Mesenchymal stem cell (in vitro differentiated cells and primary cell): Measurements from ENCODE around the gene TBX2.
"Not testable (repeated sequence)": the region's sequence is repeated elsewhere in the genome, so short reads cannot be mapped to it uniquely, and the experiment has no call there.

ENCODE experiments used
- DNase-seq: peaks from one replicate; pipeline ENCODE4 v3.0.0-alpha.2; 2013
- H2AFZ ChIP-seq: one replicate; pipeline ENCODE4 v1.6.1; 2013; ENCODE audit warnings: low read depth, mild to moderate bottlenecking, control low read depth, inconsistent platforms, low read length, moderate library complexity
- H2AK5ac ChIP-seq: 2 replicates; pipeline ENCODE4 v1.6.1; 2013; ENCODE audit warnings: low read length, moderate library complexity, mild to moderate bottlenecking, inconsistent platforms; ENCODE audit not compliant: severe bottlenecking
- H2BK120ac ChIP-seq: one replicate; pipeline ENCODE4 v1.6.1; 2013; ENCODE audit warnings: low read depth, mild to moderate bottlenecking, inconsistent platforms, low read length, moderate library complexity
- H2BK12ac ChIP-seq, 2 experiments: one replicate each; pipeline ENCODE4 v1.6.1; 2013; ENCODE audit warnings: inconsistent platforms in 2 of 2, low read length in 2 of 2, mild to moderate bottlenecking in 2 of 2, moderate library complexity in 2 of 2, control low read depth in 1 of 2
- H2BK15ac ChIP-seq: one replicate; pipeline ENCODE4 v1.6.1; 2013; ENCODE audit warnings: mild to moderate bottlenecking, low read depth, inconsistent platforms; ENCODE audit not compliant: poor library complexity, severe bottlenecking
- H2BK5ac ChIP-seq: 2 replicates; pipeline ENCODE4 v1.6.1; 2013; ENCODE audit warnings: low read depth, mild to moderate bottlenecking, low read length, control low read depth, inconsistent platforms; ENCODE audit not compliant: poor library complexity, severe bottlenecking
- H3K14ac ChIP-seq, 2 experiments: one replicate each; pipeline ENCODE4 v1.6.1; 2013; ENCODE audit warnings: inconsistent platforms in 2 of 2, low read length in 2 of 2, control low read depth in 1 of 2, mild to moderate bottlenecking in 1 of 2, moderate library complexity in 1 of 2
- H3K18ac ChIP-seq, 2 experiments: one replicate each; pipeline ENCODE4 v1.6.1; 2013; ENCODE audit warnings: inconsistent platforms in 2 of 2, low read length in 2 of 2, control low read depth in 1 of 2, low read depth in 1 of 2, mild to moderate bottlenecking in 1 of 2
- H3K23ac ChIP-seq, 2 experiments: one replicate each; pipeline ENCODE4 v1.6.1; 2013; ENCODE audit warnings: inconsistent platforms in 2 of 2, low read length in 2 of 2, mild to moderate bottlenecking in 2 of 2, moderate library complexity in 2 of 2, control low read depth in 1 of 2
- H3K27ac ChIP-seq: 2 replicates; pipeline ENCODE4 v1.5.1; 2013; ENCODE audit warnings: mild to moderate bottlenecking, moderate library complexity, low read length, control low read depth, inconsistent platforms; ENCODE audit not compliant: poor library complexity, severe bottlenecking
- H3K27me3 ChIP-seq, 2 experiments: 2 replicates each; pipeline versions ENCODE4 v1.6.1 to v1.7.0; 2013; ENCODE audit warnings: low read length in 2 of 2, mild to moderate bottlenecking in 2 of 2, moderate library complexity in 2 of 2, control low read depth in 1 of 2, inconsistent platforms in 1 of 2; ENCODE audit not compliant: control insufficient read depth in 1 of 2, insufficient read depth in 1 of 2
- H3K36me3 ChIP-seq, 2 experiments: 2 replicates each; pipeline versions ENCODE4 v1.6.1 to v1.7.0; 2013; ENCODE audit warnings: low read length in 2 of 2, control low read depth in 1 of 2, inconsistent platforms in 1 of 2, low read depth in 1 of 2, mild to moderate bottlenecking in 1 of 2; ENCODE audit not compliant: insufficient read depth in 2 of 2, control insufficient read depth in 1 of 2
- H3K4ac ChIP-seq, 2 experiments: one replicate each; pipeline ENCODE4 v1.6.1; 2013; ENCODE audit warnings: inconsistent platforms in 2 of 2, low read length in 2 of 2, mild to moderate bottlenecking in 2 of 2, moderate library complexity in 2 of 2, control low read depth in 1 of 2, low read depth in 1 of 2
- H3K4me1 ChIP-seq: 2 replicates; pipeline ENCODE4 v1.6.1; 2013; ENCODE audit warnings: low read depth, low read length, control low read depth; ENCODE audit not compliant: control insufficient read depth, insufficient read depth
- H3K4me2 ChIP-seq: 2 replicates; pipeline ENCODE4 v1.6.1; 2013; ENCODE audit warnings: low read length, mild to moderate bottlenecking, inconsistent platforms; ENCODE audit not compliant: poor library complexity, severe bottlenecking
- H3K4me3 ChIP-seq, 2 experiments: 2 replicates each; pipeline versions ENCODE4 v1.5.1 to v1.7.0; 2013; ENCODE audit warnings: low read length in 2 of 2, mild to moderate bottlenecking in 2 of 2, control low read depth in 1 of 2, low read depth in 1 of 2; ENCODE audit not compliant: insufficient read depth in 1 of 2
- H3K79me1 ChIP-seq: replicated peaks from 2 replicates; pipeline ENCODE4 v1.6.1; 2013; ENCODE audit warnings: mild to moderate bottlenecking, control low read depth, low read length, inconsistent platforms; ENCODE audit not compliant: poor library complexity, severe bottlenecking
- H3K9ac ChIP-seq: 2 replicates; pipeline ENCODE4 v1.7.0; 2013; ENCODE audit warnings: mild to moderate bottlenecking, low read length, moderate library complexity
- H3K9me3 ChIP-seq: 2 replicates; pipeline ENCODE4 v1.7.0; 2013; ENCODE audit warnings: mild to moderate bottlenecking, low read length; ENCODE audit not compliant: control insufficient read depth
- H4K8ac ChIP-seq: one replicate; pipeline ENCODE4 v1.6.1; 2013; ENCODE audit warnings: inconsistent platforms, mild to moderate bottlenecking, low read length, moderate library complexity
- H4K91ac ChIP-seq: one replicate; pipeline ENCODE4 v1.6.1; 2013; ENCODE audit warnings: mild to moderate bottlenecking, low read length, inconsistent platforms
- WGBS: methylation state at CpG from one replicate; pipeline ENCODE4 v1.1.7; 2013; ENCODE audit warnings: mixed read lengths; 5-methylcytosine and 5-hydroxymethylcytosine counted together

TBX2 gene

GRCh38 chr17:61447358-61447757, 47.7 kb downstream of the TBX2 start:
- H2BK15ac ChIP-seq, result no peak overlapping the region
- no peak overlapping the region for H4K8ac ChIP-seq
- DNase-seq, result no peak
- no peak overlapping the region for H3K4me3 ChIP-seq
- no peak overlapping the region for H3K14ac ChIP-seq
- no peaks in the 10 kb centered on the region for H3K36me3 ChIP-seq
- no peak overlapping the region for H2BK120ac ChIP-seq
- no peak overlapping the region for H3K23ac ChIP-seq
- H4K91ac ChIP-seq, result no peak overlapping the region
- peaks cover 46 to 55% of the 10 kb centered on the region in 2 experiments for H3K27me3 ChIP-seq
- H3K4me1 ChIP-seq, result peaks cover 13% of the 10 kb centered on the region
- H3K9me3 ChIP-seq, result no peaks in the 10 kb centered on the region
- H2AFZ ChIP-seq, result no peak overlapping the region
- no peak overlapping the region for H3K4ac ChIP-seq
- no peak overlapping the region for H3K18ac ChIP-seq
- no peak overlapping the region for H3K27ac ChIP-seq
- no peaks in the 10 kb centered on the region for H3K79me1 ChIP-seq
- no peak overlapping the region for H3K4me2 ChIP-seq
- no peak overlapping the region for H2BK5ac ChIP-seq
- H2AK5ac ChIP-seq, result no peak overlapping the region
- H2BK12ac ChIP-seq, result no peak overlapping the region
- H3K9ac ChIP-seq, result no peak overlapping the region

- peaks cover 16% of the 10 kb centered on the region for H3K4me1 ChIP-seq
- H3K9ac ChIP-seq, result no peak overlapping the region
- no peak overlapping the region for H2AK5ac ChIP-seq
- no peaks in the 10 kb centered on the region for H3K9me3 ChIP-seq
- no peak overlapping the region for H3K4me2 ChIP-seq
- H2AFZ ChIP-seq, result no peak overlapping the region
- no peak overlapping the region for H4K8ac ChIP-seq
- H2BK5ac ChIP-seq, result no peak overlapping the region
- H3K14ac ChIP-seq, result no peak overlapping the region
- no peak overlapping the region for H3K27ac ChIP-seq
- H3K18ac ChIP-seq, result no peak overlapping the region
- no peak overlapping the region for H4K91ac ChIP-seq
- no peak overlapping the region for H3K4ac ChIP-seq
- no peaks in the 10 kb centered on the region for H3K36me3 ChIP-seq
- H2BK12ac ChIP-seq, result no peak overlapping the region
- DNase-seq, result no peak
- H3K4me3 ChIP-seq, result no peak overlapping the region
- H3K27me3 ChIP-seq, result peaks cover 48 to 56% of the 10 kb centered on the region in 2 experiments
- no peak overlapping the region for H2BK15ac ChIP-seq
- no peak overlapping the region for H3K23ac ChIP-seq
- H2BK120ac ChIP-seq, result no peak overlapping the region
- no peaks in the 10 kb centered on the region for H3K79me1 ChIP-seq
- WGBS, result 84% methylated on average over 2 of the region's 2 CpGs
Observed at GRCh38 chr17:61448042-61448441, 48.4 kb downstream of the TBX2 start.

DNA sequence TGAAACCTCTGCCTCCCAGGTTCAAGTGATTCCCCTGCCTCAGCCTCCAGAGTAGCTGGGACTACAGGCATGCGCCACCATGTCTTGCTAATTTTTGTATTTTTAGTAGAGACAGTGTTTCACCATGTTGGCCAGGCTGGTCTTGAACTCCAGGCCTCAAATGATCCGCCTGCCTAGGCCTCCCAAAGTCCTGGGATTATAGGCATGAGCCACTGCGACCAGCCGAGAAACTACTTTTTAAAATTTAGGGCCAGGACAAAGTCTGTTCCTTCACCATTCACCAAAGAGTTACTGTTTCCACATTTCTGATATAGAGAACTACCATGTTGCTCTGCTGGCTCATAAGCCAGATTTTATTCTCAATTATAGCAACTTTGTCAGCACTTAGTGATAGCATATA, 49.5 kb downstream of the TBX2 start:
- not testable (repeated sequence) for H2BK12ac ChIP-seq, H3K4me2 ChIP-seq, H3K36me3 ChIP-seq, H3K9ac ChIP-seq, H3K14ac ChIP-seq, H2BK120ac ChIP-seq, H2AFZ ChIP-seq, H3K79me1 ChIP-seq, H2BK15ac ChIP-seq, H3K9me3 ChIP-seq, H3K4ac ChIP-seq, H3K18ac ChIP-seq, DNase-seq, H3K23ac ChIP-seq, H4K91ac ChIP-seq, H2BK5ac ChIP-seq, H2AK5ac ChIP-seq, H3K27ac ChIP-seq, H4K8ac ChIP-seq, H3K4me3 ChIP-seq
- H3K4me1 ChIP-seq, result peaks cover 16% of the 10 kb centered on the region
- WGBS, result 94% methylated on average over 4 of the region's 4 CpGs
- H3K27me3 ChIP-seq, result peaks cover 52 to 60% of the 10 kb centered on the region in 2 experiments

GRCh38 chr17:61449707-61450640, 50.3 kb downstream of the TBX2 start:
- Histone ChIP-seq H3K27ac (no peak overlapping the region), H3K23ac (no peak overlapping the region), H3K14ac (no peak overlapping the region), H4K8ac (no peak overlapping the region), H3K9me3 (no peaks in the 10 kb centered on the region), H3K4me1 (peaks cover 21% of the 10 kb centered on the region), H3K79me1 (no peaks in the 10 kb centered on the region), H2BK5ac (no peak overlapping the region), H3K4me3 (no peak overlapping the region), H2BK15ac (no peak overlapping the region), H3K4ac (no peak overlapping the region), H2BK120ac (no peak overlapping the region), H2AK5ac (no peak overlapping the region), H3K4me2 (no peak overlapping the region), H3K9ac (no peak overlapping the region), H3K18ac (no peak overlapping the region), H2AFZ (no peak overlapping the region), H3K36me3 (no peaks in the 10 kb centered on the region), H3K27me3 (peaks cover 60 to 64% of the 10 kb centered on the region in 2 experiments), H2BK12ac (no peak overlapping the region), H4K91ac (no peak overlapping the region)
- DNase-seq, result no peak
- 82% methylated on average over 5 of the region's 9 CpGs for WGBS
